T-cell (primary cell): ENCODE measurements around the gene ZNF71. TPM values are rescaled to one million over a fixed set of nuclear protein-coding genes. Genes with fewer than 3 reads are reported as not detected.

Source experiments
- ATAC-seq, 4 experiments: fragments of 200-7000 bp in 3 of 4; fragments of 150-1000 bp in 1 of 4; cut with Tn5 transposase; replicated peaks in 1 of 4; 1 replicate in 3 of 4; 2 replicates in 1 of 4; pipeline ENCODE4 v1.10.0; 2021; ENCODE audit warnings: moderate library complexity in 3 of 4, mild to moderate bottlenecking in 2 of 4, moderate number of reproducible peaks in 1 of 4
- CTCF ChIA-PET, 2 donors: fragments of 300-600 bp; sonication (Branson Sonifier 250); formaldehyde crosslinking; loops; one replicate each; lab custom pipeline; 2022; ENCODE audit warnings: antibody characterized with exemption in 2 of 2; lab: Charles Lee
- POLR2A ChIA-PET, 2 donors: fragments of 300-600 bp; sonication (Branson Sonifier 250); formaldehyde crosslinking; loops; one replicate each; lab custom pipeline; 2022; ENCODE audit warnings: antibody characterized with exemption in 2 of 2; lab: Charles Lee
- DNase-seq, 35 experiments: peaks; one replicate each; pipeline versions ENCODE4 v3.0.0 to v3.0.0-alpha.2; 2013 to 2023
- H3K27ac ChIP-seq: one replicate; pipeline ENCODE4 v1.5.1; 2013; ENCODE audit warnings: low read length
- H3K27me3 ChIP-seq, 2 experiments: replicated peaks in 1 of 2; 1 replicate in 1 of 2; 2 replicates in 1 of 2; pipeline versions ENCODE4 v1.6.1 to v1.7.0; 2013; ENCODE audit warnings: low read length in 1 of 2, mixed read lengths in 1 of 2; ENCODE audit not compliant: control insufficient read depth in 2 of 2, insufficient read depth in 2 of 2; ENCODE audit errors: extremely low read depth in 1 of 2
- H3K36me3 ChIP-seq, 2 donors: 1 replicate in 1 of 2; 2 replicates in 1 of 2; pipeline versions ENCODE4 v1.6.1 to v1.7.0; 2013; ENCODE audit warnings: low read length in 1 of 2; ENCODE audit not compliant: control insufficient read depth in 2 of 2, insufficient read depth in 1 of 2; ENCODE audit errors: extremely low read depth in 1 of 2
- H3K4me1 ChIP-seq, 2 experiments: 1 replicate in 1 of 2; 2 replicates in 1 of 2; pipeline versions ENCODE4 v1.6.1 to v1.7.0; 2013; ENCODE audit warnings: low read length in 2 of 2, mixed read lengths in 1 of 2; ENCODE audit not compliant: insufficient read depth in 2 of 2, control insufficient read depth in 1 of 2; ENCODE audit errors: extremely low read depth in 1 of 2
- H3K4me3 ChIP-seq, 2 donors: 1 replicate in 1 of 2; 2 replicates in 1 of 2; pipeline versions ENCODE4 v1.5.1 to v1.7.0; 2013; ENCODE audit warnings: mild to moderate bottlenecking in 2 of 2, low read length in 1 of 2, moderate library complexity in 1 of 2; ENCODE audit not compliant: control insufficient read depth in 1 of 2; ENCODE audit errors: extremely low read depth in 1 of 2
- H3K9me3 ChIP-seq: 2 replicates; pipeline ENCODE4 v1.7.0; 2013
- H3K27ac Mint-ChIP-seq, 2 donors: one replicate each; pipeline ENCODE4 v1.8.0; 2020 to 2021; ENCODE audit warnings: mild to moderate bottlenecking in 2 of 2, mixed read lengths in 2 of 2
- H3K27me3 Mint-ChIP-seq, 2 donors: one replicate each; pipeline ENCODE4 v1.8.0; 2021 to 2022; ENCODE audit warnings: mixed read lengths in 2 of 2
- H3K36me3 Mint-ChIP-seq: one replicate; pipeline ENCODE4 v1.8.0; 2021; ENCODE audit warnings: mixed read lengths
- H3K4me1 Mint-ChIP-seq, 3 donors: one replicate each; pipeline ENCODE4 v1.8.0; 2020 to 2022; ENCODE audit warnings: mixed read lengths in 3 of 3, mild to moderate bottlenecking in 1 of 3
- H3K4me3 Mint-ChIP-seq, 3 donors: one replicate each; pipeline ENCODE4 v1.8.0; 2020 to 2022; ENCODE audit warnings: mild to moderate bottlenecking in 3 of 3, mixed read lengths in 3 of 3, moderate library complexity in 3 of 3
- H3K9me3 Mint-ChIP-seq, 3 donors: one replicate each; pipeline ENCODE4 v1.8.0; 2020 to 2022; ENCODE audit warnings: mixed read lengths in 3 of 3
- WGBS: methylation state at CpG from one replicate; pipeline ENCODE4 v1.1.5; 2013; ENCODE audit warnings: missing lambda C conversion rate; ENCODE audit not compliant: insufficient coverage; 5-methylcytosine and 5-hydroxymethylcytosine counted together
- total RNA-seq, 35 experiments: library from RNA in 6 of 35; stranded (reverse) in 6 of 35; fragments of 120-200 nt in 1 of 35; gene quantifications; one replicate each; pipeline versions ENCODE4 v1.2.1 to v1.2.4 and lab custom pipeline; 2013 to 2026

The ZNF71 gene
- total RNA-seq, 5 donors from 2014 or later (not counting 1 experiment from before 2014, with no cell fraction given), result 5.1 to 10.4 (median 9.3) TPM

DNA sequence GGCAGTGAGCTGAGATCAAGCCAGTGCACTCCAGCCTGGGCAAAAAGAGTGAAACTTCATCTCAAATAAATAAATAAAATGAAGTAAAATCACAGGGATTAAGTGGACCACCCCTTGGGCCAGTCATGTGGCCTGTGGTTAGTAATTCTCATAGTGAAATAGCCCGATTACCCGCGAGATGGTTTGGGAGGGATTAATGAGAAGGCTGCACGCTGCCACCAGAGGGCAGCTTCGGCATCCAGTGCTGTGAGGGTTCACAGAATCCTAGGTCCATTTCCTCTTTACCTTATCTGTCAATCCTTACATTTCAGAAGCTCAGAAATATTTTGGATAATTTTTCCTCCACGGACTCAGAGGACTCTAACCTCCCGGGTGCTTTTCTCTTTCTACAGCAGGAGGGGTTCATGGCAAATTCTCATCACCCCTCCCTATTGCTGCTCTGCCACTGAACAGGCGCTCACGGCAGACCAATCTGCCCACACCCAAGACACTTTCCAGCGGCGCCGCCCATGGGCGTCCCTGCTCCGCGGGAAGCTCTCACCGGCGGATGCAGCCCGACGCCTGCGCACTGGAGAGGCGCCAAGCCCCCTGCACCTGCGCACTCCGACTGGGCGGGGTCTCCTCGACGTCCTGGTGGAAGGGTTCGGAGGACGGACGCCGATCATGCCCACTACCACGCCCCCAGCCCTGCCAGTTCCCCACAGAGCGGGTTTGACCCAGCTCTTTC is 65.4 kb downstream of the ZNF71 start:
- Mint-ChIP-seq H3K9me3 (peaks cover 10 to 27% (median 21%) of the 10 kb centered on the region in 3 donors), H3K4me1 (no peaks in the 10 kb centered on the region), H3K27ac (no peak overlapping the region), H3K27me3 (no peaks in the 10 kb centered on the region), H3K36me3 (peaks cover 14% of the 10 kb centered on the region), H3K4me3 (no peak overlapping the region)
- POLR2A ChIA-PET, result no interaction called here
- no peak overlapping the region for H3K4me3 ChIP-seq
- ATAC-seq, result no peak
- CTCF ChIA-PET, result no interaction called here
- H3K9me3 ChIP-seq, result no peaks in the 10 kb centered on the region
- H3K27ac ChIP-seq, result no peak overlapping the region
- no peaks in the 10 kb centered on the region for H3K36me3 ChIP-seq
- no peaks in the 10 kb centered on the region for H3K4me1 ChIP-seq
- DNase-seq, result no peak
- no peaks in the 10 kb centered on the region for H3K27me3 ChIP-seq
- 58% methylated on average over 21 of the region's 32 CpGs for WGBS

DNA sequence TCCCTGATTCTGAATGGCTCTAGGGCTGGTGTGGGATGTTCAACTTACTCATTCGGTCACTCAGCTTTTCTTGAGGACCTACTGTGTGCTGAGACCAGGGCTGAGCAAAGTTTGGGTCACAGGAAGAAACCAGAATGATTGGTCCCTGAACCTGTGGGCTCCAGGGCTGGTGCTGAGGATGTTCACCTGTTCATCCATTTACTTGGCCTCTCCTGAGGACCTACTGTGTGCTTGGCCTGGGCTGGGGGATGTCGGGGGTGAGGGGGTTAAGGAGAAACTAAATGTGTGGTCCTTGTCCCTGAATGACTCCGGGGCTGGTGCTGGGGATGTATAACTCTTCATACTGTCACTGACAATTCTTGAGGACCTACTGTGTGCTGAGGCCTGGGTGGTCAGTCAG is 66.1 kb downstream of the ZNF71 start:
- no peak overlapping the region for H3K4me3 ChIP-seq
- no peak for ATAC-seq
- H3K27ac Mint-ChIP-seq, result no peak overlapping the region
- ChIA-PET CTCF (no interaction called here), POLR2A (no interaction called here)
- peaks cover 14% of the 10 kb centered on the region for H3K36me3 Mint-ChIP-seq
- WGBS, result 100% methylated on average over 1 of the region's 3 CpGs
- DNase-seq, result no peak
- no peak overlapping the region for H3K4me3 Mint-ChIP-seq
- no peaks in the 10 kb centered on the region for H3K4me1 ChIP-seq
- H3K4me1 Mint-ChIP-seq, result no peaks in the 10 kb centered on the region
- H3K27ac ChIP-seq, result no peak overlapping the region
- H3K27me3 ChIP-seq, result no peaks in the 10 kb centered on the region
- no peaks in the 10 kb centered on the region for H3K9me3 ChIP-seq
- H3K36me3 ChIP-seq, result no peaks in the 10 kb centered on the region
- H3K9me3 Mint-ChIP-seq, result peaks cover 10 to 23% (median 19%) of the 10 kb centered on the region in 3 donors
- H3K27me3 Mint-ChIP-seq, result no peaks in the 10 kb centered on the region

DNA sequence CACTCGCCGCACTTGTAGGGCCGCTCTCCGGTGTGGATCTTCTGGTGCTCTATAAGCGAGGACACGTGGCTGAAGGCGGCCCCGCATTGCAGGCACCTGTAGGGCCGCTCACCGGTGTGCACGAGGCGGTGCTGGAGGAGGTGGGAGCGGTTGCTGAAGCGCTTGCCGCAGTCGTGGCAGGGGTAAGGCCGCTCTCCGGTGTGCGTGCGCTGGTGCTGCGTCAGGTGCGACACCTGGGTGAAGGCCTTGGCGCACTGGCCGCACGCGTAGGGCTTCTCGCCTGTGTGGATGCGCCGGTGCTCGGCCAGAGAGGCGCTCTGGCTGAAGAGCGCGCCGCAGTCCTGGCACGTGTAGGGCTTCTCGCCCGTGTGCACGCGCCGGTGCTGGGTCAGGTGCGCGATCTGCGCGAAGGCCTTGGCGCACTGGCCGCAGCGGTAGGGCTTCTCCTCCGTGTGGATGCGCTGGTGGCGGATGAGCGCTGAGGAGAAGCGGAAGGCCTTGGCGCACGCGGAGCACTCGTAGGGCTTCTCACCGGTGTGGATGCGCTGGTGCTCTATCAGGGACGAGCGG is 68.9 kb downstream of the ZNF71 start:
- H3K27me3 ChIP-seq, result peaks cover 0 to 5% of the 10 kb centered on the region in 2 experiments
- H3K36me3 ChIP-seq, result no peaks in the 10 kb centered on the region
- POLR2A ChIA-PET, result no interaction called here
- H3K27me3 Mint-ChIP-seq, result no peaks in the 10 kb centered on the region
- 97% methylated on average over 58 of the region's 60 CpGs for WGBS
- H3K4me3 ChIP-seq, result no peak overlapping the region
- CTCF ChIA-PET, result no interaction called here
- DNase-seq (no peak), ATAC-seq (no peak)
- peaks cover 19% of the 10 kb centered on the region for H3K36me3 Mint-ChIP-seq
- no peaks in the 10 kb centered on the region for H3K9me3 ChIP-seq
- H3K27ac ChIP-seq, result no peak overlapping the region
- H3K4me1 Mint-ChIP-seq, result no peaks in the 10 kb centered on the region
- no peaks in the 10 kb centered on the region for H3K4me1 ChIP-seq
- H3K9me3 Mint-ChIP-seq, result peaks cover 3 to 17% (median 14%) of the 10 kb centered on the region in 3 donors
- H3K27ac Mint-ChIP-seq, result no peak overlapping the region
- H3K4me3 Mint-ChIP-seq, result no peak overlapping the region

DNA sequence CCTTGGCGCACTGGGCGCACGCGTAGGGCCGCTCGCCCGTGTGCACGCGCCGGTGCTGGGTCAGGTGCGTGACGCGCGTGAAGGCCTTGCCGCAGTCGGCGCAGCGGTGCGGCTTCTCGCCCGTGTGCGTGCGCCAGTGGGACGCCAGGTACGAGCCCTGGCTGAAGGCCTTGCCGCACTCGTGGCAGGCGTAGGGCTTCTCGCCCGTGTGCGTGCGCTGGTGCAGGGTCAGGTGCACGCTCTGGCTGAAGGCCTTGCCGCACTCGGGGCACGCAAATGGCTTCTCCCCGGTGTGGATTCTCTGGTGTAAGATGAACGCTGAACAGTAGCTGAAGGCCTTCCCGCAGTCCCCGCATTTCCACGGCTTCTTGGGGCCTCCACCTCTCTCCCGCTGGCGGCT is 69.4 kb downstream of the ZNF71 start:
- Mint-ChIP-seq H3K27ac (no peak overlapping the region), H3K9me3 (peaks cover 0 to 14% (median 11%) of the 10 kb centered on the region in 3 donors), H3K4me1 (no peaks in the 10 kb centered on the region), H3K27me3 (no peaks in the 10 kb centered on the region), H3K36me3 (peaks cover 20% of the 10 kb centered on the region), H3K4me3 (no peak overlapping the region)
- ChIA-PET CTCF (no interaction called here), POLR2A (no interaction called here)
- Histone ChIP-seq H3K27ac (no peak overlapping the region), H3K9me3 (no peaks in the 10 kb centered on the region), H3K4me1 (no peaks in the 10 kb centered on the region), H3K36me3 (no peaks in the 10 kb centered on the region), H3K4me3 (no peak overlapping the region), H3K27me3 (peaks cover 0 to 7% of the 10 kb centered on the region in 2 experiments)
- WGBS, result 97% methylated on average over 43 of the region's 43 CpGs
- ATAC-seq, result no peak
- DNase-seq, result no peak

DNA sequence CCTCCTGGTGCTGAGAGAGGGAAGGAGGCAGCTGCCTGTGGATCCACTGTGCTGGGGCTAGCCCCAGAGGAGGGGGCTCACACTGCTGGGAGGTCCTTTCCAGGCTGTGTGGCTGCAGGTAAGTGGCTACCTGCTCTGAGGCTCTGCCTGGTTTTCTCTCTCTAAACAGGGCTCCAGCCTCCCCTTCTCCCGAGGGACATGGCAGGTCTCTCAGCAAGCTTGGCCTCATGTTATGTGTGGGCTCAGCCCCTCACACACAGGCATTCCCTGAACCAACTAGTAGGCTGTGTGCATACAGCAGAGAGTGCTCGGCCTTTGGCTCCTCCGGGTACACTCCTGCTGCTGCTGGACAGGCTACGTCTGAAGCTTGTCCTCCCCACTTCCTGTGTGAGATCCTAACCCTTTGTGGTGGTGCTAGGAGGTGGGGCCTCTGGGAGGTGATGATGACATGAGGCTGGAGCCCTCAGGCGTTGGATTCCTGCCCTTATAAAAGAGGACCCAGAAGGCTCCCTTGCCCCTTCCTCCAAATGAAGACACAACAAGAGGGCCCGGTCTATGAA is 72.3 kb downstream of the ZNF71 start:
- ChIA-PET POLR2A (no interaction called here), CTCF (no interaction called here)
- peaks cover 2 to 3% of the 10 kb centered on the region in 2 donors for H3K27me3 Mint-ChIP-seq
- DNase-seq (no peak), ATAC-seq (no peak)
- no peaks in the 10 kb centered on the region for H3K9me3 ChIP-seq
- no peak overlapping the region for H3K27ac ChIP-seq
- no peaks in the 10 kb centered on the region for H3K36me3 ChIP-seq
- H3K4me3 Mint-ChIP-seq, result no peak overlapping the region
- H3K27ac Mint-ChIP-seq, result no peak overlapping the region
- peaks cover 0 to 11% of the 10 kb centered on the region in 2 experiments for H3K27me3 ChIP-seq
- peaks cover 0 to 12% (median 10%) of the 10 kb centered on the region in 3 donors for H3K4me1 Mint-ChIP-seq
- no peak overlapping the region for H3K4me3 ChIP-seq
- 60% methylated on average over 3 of the region's 6 CpGs for WGBS
- peaks cover 15% of the 10 kb centered on the region for H3K36me3 Mint-ChIP-seq
- H3K9me3 Mint-ChIP-seq, result peaks cover 4 to 11% (median 11%) of the 10 kb centered on the region in 3 donors
- peaks cover 4 to 16% of the 10 kb centered on the region in 2 experiments for H3K4me1 ChIP-seq

DNA sequence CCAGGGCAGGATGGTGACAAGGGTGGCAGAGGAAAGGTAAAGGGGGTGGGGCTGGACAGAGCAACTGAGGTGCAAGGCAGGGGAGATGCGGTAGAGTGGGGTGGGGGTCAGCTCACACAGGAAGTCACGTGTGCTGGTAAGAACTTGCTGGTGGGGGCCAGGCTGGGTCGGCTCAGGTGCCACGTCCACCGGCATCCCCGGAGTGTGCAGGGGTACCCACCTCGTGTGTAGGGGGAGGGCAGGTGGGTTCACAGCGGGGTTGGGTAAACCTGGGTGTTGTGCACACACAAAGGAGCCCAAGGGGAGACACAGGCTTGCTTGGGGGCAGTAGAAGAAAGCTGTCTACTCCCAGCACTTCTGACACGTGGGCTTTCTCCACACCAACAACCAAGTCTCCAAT is 73.6 kb downstream of the ZNF71 start:
- peaks cover 4 to 16% of the 10 kb centered on the region in 2 experiments for H3K4me1 ChIP-seq
- POLR2A ChIA-PET, result no interaction called here
- no peaks in the 10 kb centered on the region for H3K9me3 ChIP-seq
- ATAC-seq (no peak), DNase-seq (no peak)
- no peak overlapping the region for H3K27ac ChIP-seq
- CTCF ChIA-PET, result no interaction called here
- no peaks in the 10 kb centered on the region for H3K36me3 ChIP-seq
- no peak overlapping the region for H3K4me3 Mint-ChIP-seq
- 82% methylated on average over 6 of the region's 9 CpGs for WGBS
- H3K27me3 ChIP-seq, result peaks cover 0 to 11% of the 10 kb centered on the region in 2 experiments
- no peak overlapping the region for H3K4me3 ChIP-seq
- peaks cover 0 to 12% (median 10%) of the 10 kb centered on the region in 3 donors for H3K4me1 Mint-ChIP-seq
- peaks cover 4 to 11% (median 9%) of the 10 kb centered on the region in 3 donors for H3K9me3 Mint-ChIP-seq
- peaks cover 12% of the 10 kb centered on the region for H3K36me3 Mint-ChIP-seq
- H3K27me3 Mint-ChIP-seq, result peaks cover 2 to 3% of the 10 kb centered on the region in 2 donors
- H3K27ac Mint-ChIP-seq, result no peak overlapping the region
